ENCODE results near the gene PRPF4.
A peak's percentile ranks its signal among the peaks of the same experiment; 100 is the strongest.
"Not testable (repeated sequence)": the region's sequence is repeated elsewhere in the genome, so short reads cannot be mapped to it uniquely, and the experiment has no call there.

PRPF4 gene

DNA sequence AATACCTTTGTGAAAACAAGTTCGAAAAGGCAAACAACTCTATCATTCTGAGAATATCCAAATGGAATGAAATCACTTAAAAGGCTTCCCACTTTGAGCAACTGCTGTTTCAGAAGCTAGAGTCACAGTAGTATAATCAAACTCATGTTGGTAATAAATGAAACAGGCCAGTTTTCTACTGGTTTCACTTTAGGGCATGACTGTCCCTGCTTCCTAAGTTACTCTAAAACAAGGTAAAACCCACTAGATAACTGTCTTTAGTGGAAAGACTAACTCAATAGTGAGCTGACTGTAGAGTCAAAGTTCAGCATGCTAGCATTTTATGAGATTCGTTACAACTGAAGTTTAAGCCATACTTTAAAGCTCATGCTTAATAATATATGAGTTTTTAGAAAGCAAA is 6.1 kb upstream of the PRPF4 start:
- no peak for DNase-seq

DNA sequence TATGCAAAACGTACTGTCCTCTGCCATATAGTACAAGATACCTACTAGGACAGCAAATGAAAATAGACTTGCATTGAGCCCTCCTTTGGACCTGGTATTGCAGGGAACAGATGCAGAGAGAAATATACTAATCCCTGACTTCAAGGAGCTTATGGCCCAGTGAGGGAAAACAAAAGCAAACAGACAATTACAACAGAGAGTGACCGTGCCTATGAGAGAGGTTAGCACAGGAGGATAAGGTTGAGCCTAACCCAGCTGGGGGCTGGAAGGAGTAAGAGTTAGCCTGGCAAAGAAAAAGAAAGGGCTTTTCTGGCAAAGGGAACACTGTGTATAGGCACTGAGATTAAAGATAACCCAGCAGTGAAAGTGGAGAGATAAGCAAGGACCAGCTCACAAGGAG is 5.6 kb upstream of the PRPF4 start:
- no peak for DNase-seq

- peak; percentile 62 to 76 for DNase-seq
Observed at GRCh38 chr9:113274474-113275156, 843 bp upstream of the PRPF4 start.

DNA sequence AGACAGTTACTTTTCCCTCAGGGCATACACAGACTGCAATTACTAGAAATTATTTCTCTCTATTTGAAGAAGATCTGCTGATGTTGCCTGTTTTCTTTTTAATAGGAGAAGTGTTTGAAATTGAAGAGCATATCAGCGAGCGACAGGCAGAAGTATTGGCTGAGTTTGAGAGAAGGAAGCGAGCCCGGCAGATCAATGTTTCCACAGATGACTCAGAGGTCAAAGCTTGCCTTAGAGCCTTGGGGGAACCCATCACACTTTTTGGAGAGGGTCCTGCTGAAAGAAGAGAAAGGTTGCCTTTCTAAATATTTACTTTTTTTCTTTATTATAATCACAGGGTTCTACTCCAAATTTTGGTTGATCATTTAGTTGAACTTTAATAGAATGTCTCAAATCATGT is 3.4 kb downstream of the PRPF4 start:
- DNase-seq = no peak

DNA sequence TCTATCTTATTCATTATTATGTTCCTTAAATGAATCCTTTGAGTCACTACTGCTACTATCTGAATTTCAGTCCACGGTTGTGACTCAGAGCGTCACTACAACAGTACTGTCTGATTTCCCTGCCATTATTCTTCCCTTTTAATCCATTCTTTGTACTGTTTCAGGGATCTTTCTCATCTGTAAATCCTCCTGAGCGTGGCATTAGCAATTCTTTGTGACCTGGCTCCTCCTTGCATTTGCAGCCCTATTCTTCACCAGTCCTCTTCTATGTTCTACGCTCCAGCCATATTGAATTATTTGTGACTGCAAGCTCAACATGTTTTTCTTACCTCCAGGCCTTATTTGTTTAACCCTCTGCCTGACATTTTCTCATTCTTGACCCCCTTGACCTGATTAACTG is 5.9 kb downstream of the PRPF4 start:
- no peak for DNase-seq

- no peak for DNase-seq
Observed at GRCh38 chr9:113289091-113289490, 13.6 kb downstream of the PRPF4 start.

DNA sequence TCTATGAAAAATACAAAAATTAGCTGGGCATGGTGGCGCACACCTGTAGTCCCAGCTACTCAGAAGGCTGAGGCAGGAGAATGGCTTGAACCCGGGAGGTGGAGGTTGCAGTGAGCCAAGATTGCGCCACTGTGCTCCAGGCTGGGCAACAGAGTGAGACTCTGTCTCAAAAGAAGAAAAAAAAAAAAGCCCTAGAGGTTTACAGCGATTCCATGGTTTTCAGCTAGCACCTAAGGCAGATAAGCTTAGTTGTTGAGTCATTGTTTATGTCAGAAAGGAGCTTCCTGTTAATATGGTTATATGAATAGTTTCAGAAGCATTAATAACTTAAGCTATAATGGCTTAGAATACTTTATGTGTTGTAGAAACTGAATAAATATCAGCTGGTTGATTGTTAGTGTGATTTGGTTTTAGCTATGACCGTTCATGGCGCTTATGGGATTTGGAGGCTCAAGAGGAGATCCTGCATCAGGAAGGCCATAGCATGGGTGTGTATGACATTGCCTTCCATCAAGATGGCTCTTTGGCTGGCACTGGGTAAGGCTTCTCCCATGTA is 14.7 kb downstream of the PRPF4 start:
- no peak for DNase-seq

GRCh38 chr9:113293285-113293878 is 17.9 kb downstream of the PRPF4 start:
- DNase-seq = no peak

DNA sequence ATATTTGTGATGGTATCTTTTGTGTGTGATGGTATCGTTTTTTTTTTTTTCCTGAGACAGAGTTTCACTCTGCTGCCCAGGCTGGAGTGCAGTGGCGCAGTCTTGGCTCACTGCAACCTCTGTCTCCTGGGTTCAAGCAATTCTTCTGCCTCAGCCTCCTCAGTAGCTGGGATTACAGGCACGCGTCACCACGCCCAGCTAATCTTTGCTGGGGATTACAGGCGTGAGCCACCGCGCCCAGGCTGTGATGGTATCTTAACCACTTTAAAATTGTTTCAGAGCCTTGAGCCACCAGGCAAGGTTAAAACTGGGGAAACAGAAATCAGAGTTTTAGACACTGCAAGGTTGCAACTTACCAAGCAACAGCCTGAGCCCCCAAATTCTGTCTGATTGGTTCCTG is 20.8 kb downstream of the PRPF4 start:
- not testable (repeated sequence) for DNase-seq

- no peak for DNase-seq
Observed at GRCh38 chr9:113296796-113297558, 21.5 kb downstream of the PRPF4 start.

- no peak for DNase-seq
Observed at GRCh38 chr9:113298311-113298710, 22.9 kb downstream of the PRPF4 start.

- DNase-seq = no peak
Observed at GRCh38 chr9:113298924-113299770, 23.7 kb downstream of the PRPF4 start.

DNA sequence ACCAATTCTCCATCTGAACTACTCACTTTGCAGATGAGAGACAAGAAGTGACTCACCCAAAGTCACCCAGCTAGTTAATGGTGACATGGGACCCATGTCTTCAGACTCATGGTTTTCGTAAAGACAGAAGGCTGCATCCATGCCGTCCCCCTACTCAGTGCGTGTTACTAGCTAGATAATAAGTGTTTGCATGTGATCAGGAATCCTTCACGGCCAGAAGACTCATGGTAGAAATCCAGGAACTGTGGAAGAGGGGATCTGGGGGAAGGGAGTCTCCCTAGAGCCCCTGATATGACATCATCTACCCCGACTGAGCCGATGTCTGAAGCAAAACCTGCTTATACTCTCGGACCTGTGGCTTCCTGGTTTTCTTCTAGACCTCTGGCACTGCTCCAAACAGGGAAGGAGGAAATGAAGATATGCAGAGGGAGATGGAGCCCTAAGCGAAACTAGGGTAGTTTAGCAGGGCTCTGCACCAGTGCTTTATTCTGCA is 24.4 kb downstream of the PRPF4 start:
- peak; percentile 60 to 63 for DNase-seq

DNA sequence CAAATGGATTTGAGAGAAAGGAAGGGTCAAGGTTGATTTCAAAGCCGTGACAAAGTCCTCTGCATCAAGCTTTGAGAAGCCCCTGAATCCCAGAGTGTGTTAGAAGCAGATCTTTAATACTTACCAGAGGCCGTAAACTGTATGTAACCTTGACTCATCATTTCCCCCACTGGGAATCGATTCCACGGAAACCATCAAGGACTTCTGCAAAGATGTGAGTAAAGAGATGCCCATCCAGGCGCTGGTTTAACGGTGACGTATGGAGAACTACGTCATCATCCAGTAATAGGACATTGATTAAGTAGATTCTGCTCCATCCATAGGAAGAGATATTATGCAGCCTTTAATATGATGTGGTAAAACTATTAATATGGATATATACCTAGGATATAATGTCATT is 26.1 kb downstream of the PRPF4 start:
- no peak for DNase-seq

DNA sequence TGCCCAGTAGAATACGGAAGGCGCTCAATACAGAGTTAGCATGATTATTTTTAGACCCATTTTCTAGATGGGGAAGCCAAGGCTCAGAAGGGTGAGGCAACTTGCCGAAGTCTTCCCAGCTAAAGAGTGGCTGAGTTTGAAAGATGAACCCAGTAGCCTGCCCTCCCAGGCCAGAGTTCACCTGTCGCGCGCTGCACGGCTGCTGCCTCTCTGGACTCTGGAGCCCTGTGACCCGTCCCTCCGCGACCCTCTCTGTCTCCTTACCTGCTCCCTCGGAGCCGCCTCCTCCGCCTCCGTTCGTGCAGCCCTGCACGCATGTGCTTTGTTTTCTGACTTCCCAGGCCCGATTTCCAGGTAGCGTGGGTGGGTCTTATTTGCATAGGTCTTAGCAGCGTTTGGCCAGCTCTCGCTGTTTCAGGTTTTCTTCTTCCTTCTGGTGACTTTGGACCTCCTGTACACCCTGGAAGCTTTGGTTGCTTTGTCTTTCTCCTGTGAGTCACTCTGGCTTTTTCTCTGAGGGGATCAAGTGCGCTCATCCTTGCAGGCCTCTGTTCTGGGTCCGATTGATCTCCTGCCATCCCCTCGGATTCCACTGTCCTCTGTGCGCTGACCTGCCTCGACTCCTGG is 27.4 kb downstream of the PRPF4 start, which contains the start of gene RNF183:
RNF183 (minus strand) TSS at position 585 of the 627 bp plus-strand sequence. CDS start 5,192 bp downstream, outside the sequence.
- DNase-seq = no peak

GRCh38 chr9:113306566-113306965 is 31.1 kb downstream of the PRPF4 start:
- DNase-seq = no peak

- no peak for DNase-seq
Observed at GRCh38 chr9:113307396-113307975, 32.0 kb downstream of the PRPF4 start.

- DNase-seq = peak; percentile 46 to 57
Observed at GRCh38 chr9:113309204-113309813, 33.9 kb downstream of the PRPF4 start.

GRCh38 chr9:113310538-113310937 is 35.1 kb downstream of the PRPF4 start:
- DNase-seq = no peak

GRCh38 chr9:113311961-113312360 is 36.5 kb downstream of the PRPF4 start:
- no peak for DNase-seq

DNA sequence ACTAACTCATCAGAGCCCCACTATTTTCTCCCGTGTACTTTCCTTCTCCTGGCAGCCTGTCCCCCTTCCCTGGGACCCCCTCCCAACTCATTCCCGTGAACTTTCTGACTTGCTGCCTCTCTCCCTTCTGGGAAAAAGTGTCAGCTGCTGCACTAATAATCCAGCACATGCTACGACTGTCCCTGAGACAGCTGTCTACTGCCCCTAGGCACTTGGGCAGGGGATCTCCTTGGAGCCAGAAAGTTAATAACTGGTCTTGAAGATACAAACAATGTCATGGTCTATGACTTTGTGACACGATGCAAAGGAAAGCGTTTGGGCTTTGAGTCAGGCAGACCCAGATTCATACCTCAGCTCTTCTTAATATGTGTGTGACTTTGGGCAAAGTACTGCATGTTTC is 37.8 kb downstream of the PRPF4 start:
- DNase-seq = no peak

All from inflammatory macrophage (primary cell).